ENCODE measurements around the gene CCDC38. TPM values are rescaled to one million over a fixed set of nuclear protein-coding genes. Genes with fewer than 3 reads are reported as not detected.

Gene CCDC38
- total and polyA plus RNA-seq, 9 of the 15 experiments (the other 6 are each of a cell fraction or from before 2014, with no cell fraction given) = not detected

- no peak for TF ChIP-seq REST (IDR thresholded peaks at IDR 0.05; ENCODE audit: borderline replicate concordance)
- TF ChIP-seq REST (CRISPR knock-in tag; IDR thresholded peaks at IDR 0.05; ENCODE audit: low read depth) = peak; percentile 39; the same call in 1 of the 2 replicates
- no peak for TF ChIP-seq TAL1 (IDR thresholded peaks at IDR 0.05)
- no peak for TF ChIP-seq ARID3B (CRISPR knock-in tag; IDR thresholded peaks at IDR 0.05; ENCODE audit: borderline replicate concordance)
- TF ChIP-seq ZC3H11A (IDR thresholded peaks at IDR 0.05; ENCODE audit: low read depth, low read length) = no peak
- TF ChIP-seq FOXA1 (IDR thresholded peaks at IDR 0.05; ENCODE audit: borderline replicate concordance) = no peak
- peak; percentile 43; the same call in 1 of the 2 replicates for TF ChIP-seq ATF7 (IDR thresholded peaks at IDR 0.05)
- no peak for TF ChIP-seq TEAD2 (tag; IDR thresholded peaks at IDR 0.05)
- no peak for TF ChIP-seq IFI16 (CRISPR knock-in tag; IDR thresholded peaks at IDR 0.05)
- TF ChIP-seq FOXO4 (CRISPR knock-in tag; IDR thresholded peaks at IDR 0.05) = no peak
- no peak for TF ChIP-seq PHTF2 (CRISPR knock-in tag; IDR thresholded peaks at IDR 0.05)
- TF ChIP-seq SREBF1 (IDR thresholded peaks at IDR 0.05; ENCODE audit: borderline replicate concordance, low read depth, low read length) = peak; percentile 78; the same call in 1 of the 2 replicates
- TF ChIP-seq HIVEP1 (CRISPR knock-in tag; IDR thresholded peaks at IDR 0.05) = no peak
These were observed 83.7 kb downstream of the CCDC38 start, which contains the start of gene SNRPF (continued) for GRCh38 chr12:95858451-95859343.
